ENCODE results near the gene PGAM2. TPM values are rescaled to one million over a fixed set of nuclear protein-coding genes. Genes with fewer than 3 reads are reported as not detected.

PGAM2 gene
- total RNA-seq, 4 donors from 2014 or later, result 2.2 to 28.0 (median 9.1) TPM

- WGBS, 2 donors, result 1% methylated on average over 22 to 26 of the region's 54 CpGs
- Histone ChIP-seq H3K4me1 (peaks cover 30 to 64% of the 10 kb centered on the region in 2 donors), H3K4me3 (replicated peaks in 1 of 3) (peak overlapping the region in 2 of 3 donors; percentile 20 to 76), H3K27ac (peak overlapping the region; percentile 29 to 96 (median 57)), H3K27me3 (no peaks in the 10 kb centered on the region), H3K36me3 (peaks cover 10 to 12% of the 10 kb centered on the region in 2 donors), H3K9me3 (no peaks in the 10 kb centered on the region)
- DNase-seq, result peak; percentile 100
- TF ChIP-seq POLR2A (IDR thresholded peaks at IDR 0.05), result peak; percentile 48 to 66
- TF ChIP-seq, protein P1, sequence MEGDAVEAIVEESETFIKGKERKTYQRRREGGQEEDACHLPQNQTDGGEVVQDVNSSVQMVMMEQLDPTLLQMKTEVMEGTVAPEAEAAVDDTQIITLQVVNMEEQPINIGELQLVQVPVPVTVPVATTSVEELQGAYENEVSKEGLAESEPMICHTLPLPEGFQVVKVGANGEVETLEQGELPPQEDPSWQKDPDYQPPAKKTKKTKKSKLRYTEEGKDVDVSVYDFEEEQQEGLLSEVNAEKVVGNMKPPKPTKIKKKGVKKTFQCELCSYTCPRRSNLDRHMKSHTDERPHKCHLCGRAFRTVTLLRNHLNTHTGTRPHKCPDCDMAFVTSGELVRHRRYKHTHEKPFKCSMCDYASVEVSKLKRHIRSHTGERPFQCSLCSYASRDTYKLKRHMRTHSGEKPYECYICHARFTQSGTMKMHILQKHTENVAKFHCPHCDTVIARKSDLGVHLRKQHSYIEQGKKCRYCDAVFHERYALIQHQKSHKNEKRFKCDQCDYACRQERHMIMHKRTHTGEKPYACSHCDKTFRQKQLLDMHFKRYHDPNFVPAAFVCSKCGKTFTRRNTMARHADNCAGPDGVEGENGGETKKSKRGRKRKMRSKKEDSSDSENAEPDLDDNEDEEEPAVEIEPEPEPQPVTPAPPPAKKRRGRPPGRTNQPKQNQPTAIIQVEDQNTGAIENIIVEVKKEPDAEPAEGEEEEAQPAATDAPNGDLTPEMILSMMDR (IDR thresholded peaks at IDR 0.05), result no peak
- intact Hi-C loops (cut with DNase I), result no loop called here
These were observed 17.3 kb upstream of the PGAM2 start for GRCh38 chr7:44082541-44083207.

- Histone ChIP-seq H3K27ac (peak overlapping the region; percentile 6 to 96 (median 90)), H3K4me1 (peaks cover 31 to 56% of the 10 kb centered on the region in 2 donors), H3K36me3 (peaks cover 14 to 20% of the 10 kb centered on the region in 2 donors), H3K27me3 (no peaks in the 10 kb centered on the region), H3K9me3 (no peaks in the 10 kb centered on the region), H3K4me3 (replicated peaks in 1 of 3) (peak overlapping the region in 1 of 3 donors; percentile 76)
- TF ChIP-seq, protein P1 (IDR thresholded peaks at IDR 0.05), result no peak
- TF ChIP-seq POLR2A (IDR thresholded peaks at IDR 0.05), result no peak
- peak; percentile 64 to 81 for DNase-seq
- intact Hi-C loops (cut with DNase I), result no loop called here
- 28 to 40% methylated on average over 9 of the region's 9 CpGs for WGBS, 2 donors
These were observed 15.9 kb upstream of the PGAM2 start for GRCh38 chr7:44081266-44081748.

- peak overlapping the region in 2 of 3 donors; percentile 90 to 96 for H3K27ac ChIP-seq
- DNase-seq, result no peak
- WGBS, 2 donors, result 78 to 89% methylated on average over 9 of the region's 11 CpGs
- H3K4me3 ChIP-seq (replicated peaks in 1 of 3), result no peak overlapping the region
- H3K36me3 ChIP-seq, result peaks cover 20 to 24% of the 10 kb centered on the region in 2 donors
- H3K27me3 ChIP-seq, result no peaks in the 10 kb centered on the region
- intact Hi-C loops (cut with DNase I), result no loop called here
- TF ChIP-seq POLR2A (IDR thresholded peaks at IDR 0.05), result no peak
- TF ChIP-seq, protein P1 (IDR thresholded peaks at IDR 0.05), result no peak
- H3K4me1 ChIP-seq, result peaks cover 31 to 51% of the 10 kb centered on the region in 2 donors
- H3K9me3 ChIP-seq, result no peaks in the 10 kb centered on the region
These were observed 15.4 kb upstream of the PGAM2 start for GRCh38 chr7:44080686-44081265.

DNA sequence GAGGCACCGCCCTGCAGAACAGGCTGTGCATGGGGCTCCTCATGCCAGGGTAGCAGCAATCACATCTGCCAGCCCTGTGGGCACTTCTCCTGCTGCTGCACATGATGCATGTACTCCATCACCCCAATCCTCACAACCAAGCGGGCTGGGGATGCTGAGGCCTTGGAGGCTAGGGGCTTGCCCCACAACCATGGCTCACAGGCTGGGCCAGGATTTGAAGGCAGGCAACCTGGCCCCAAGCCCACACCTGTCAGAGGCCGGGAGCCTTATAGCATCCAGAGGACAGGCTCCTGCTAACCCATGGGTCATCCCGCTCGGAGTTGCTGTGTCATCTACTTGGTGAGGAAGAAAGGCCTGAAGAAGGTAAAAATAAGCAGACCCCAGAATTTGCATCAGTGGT, 14.8 kb upstream of the PGAM2 start:
- 91 to 96% methylated on average over 5 of the region's 5 CpGs for WGBS, 2 donors
- no peak for DNase-seq
- TF ChIP-seq, protein P1 (IDR thresholded peaks at IDR 0.05), result no peak
- no peak for TF ChIP-seq POLR2A (IDR thresholded peaks at IDR 0.05)
- Histone ChIP-seq H3K36me3 (peaks cover 23 to 31% of the 10 kb centered on the region in 2 donors), H3K27me3 (no peaks in the 10 kb centered on the region), H3K4me1 (peaks cover 27 to 50% of the 10 kb centered on the region in 2 donors), H3K27ac (peak overlapping the region in 1 of 3 donors; percentile 8), H3K9me3 (no peaks in the 10 kb centered on the region), H3K4me3 (replicated peaks in 1 of 3) (no peak overlapping the region)
- intact Hi-C loops (cut with DNase I), result no loop called here

Measured in thyroid gland (tissue), 4 donors.